SK-N-MC (cell line): ENCODE results near the gene IGF2BP2.
A peak's percentile ranks its signal among the peaks of the same experiment; 100 is the strongest.

ENCODE experiments used
- DNase-seq: peaks from one replicate; pipeline ENCODE4 v3.0.0-alpha.2; 2011; ENCODE audit warnings: low read depth, low spot score
- H3K27ac ChIP-seq: fragments of 200-600 bp; sonication (generic); 2 replicates; pipeline ENCODE4 v1.5.1; 2016; ENCODE audit warnings: mixed run types
- H3K36me3 ChIP-seq: fragments of 200-600 bp; sonication (generic); 2 replicates; pipeline ENCODE4 v1.6.1; 2017; ENCODE audit warnings: antibody characterized with exemption, low read length, mixed read lengths; ENCODE audit not compliant: insufficient read depth
- H3K4me3 ChIP-seq: fragments of 200-600 bp; sonication (generic); 2 replicates; pipeline ENCODE4 v1.5.1; 2016
- H3K9ac ChIP-seq: fragments of 200-600 bp; sonication (generic); 2 replicates; pipeline ENCODE4 v1.8.0; 2017; ENCODE audit warnings: mixed run types, mixed read lengths; ENCODE audit not compliant: insufficient read length
- H3K9me3 ChIP-seq: fragments of 200-600 bp; sonication (generic); 2 replicates; pipeline ENCODE4 v1.6.1; 2017; ENCODE audit warnings: low read depth, mild to moderate bottlenecking, antibody characterized with exemption, low read length, moderate library complexity, mixed read lengths
- EZH2 ChIP-seq: fragments of 200-600 bp; sonication (generic); IDR thresholded peaks from one replicate; pipeline ENCODE4 v1.6.1; 2017; ENCODE audit warnings: antibody characterized with exemption
- FOXP2 ChIP-seq: optimal IDR thresholded peaks from 2 replicates; pipeline ENCODE3; 2011; ENCODE audit warnings: mild to moderate bottlenecking, moderate library complexity; ENCODE audit not compliant: insufficient read depth; ENCODE audit errors: extremely low read length, control extremely low read depth
- POLR2AphosphoS5 ChIP-seq: IDR thresholded peaks from 2 replicates; pipeline ENCODE4 v1.6.1; 2012; ENCODE audit warnings: mild to moderate bottlenecking, low read depth, low read length, borderline replicate concordance

Gene IGF2BP2

GRCh38 chr3:185606196-185606595 is 218.6 kb downstream of the IGF2BP2 start:
- no peak for DNase-seq
- Histone ChIP-seq H3K9ac (no peak overlapping the region), H3K9me3 (no peaks in the 10 kb centered on the region), H3K27ac (no peak overlapping the region), H3K36me3 (peaks cover 63% of the 10 kb centered on the region), H3K4me3 (no peak overlapping the region)
- TF ChIP-seq POLR2AphosphoS5, result no peak
- TF ChIP-seq EZH2, result no peak
- no peak for TF ChIP-seq FOXP2

GRCh38 chr3:185605566-185605965 is 219.3 kb downstream of the IGF2BP2 start:
- Histone ChIP-seq H3K36me3 (peaks cover 65% of the 10 kb centered on the region), H3K4me3 (no peak overlapping the region), H3K9me3 (no peaks in the 10 kb centered on the region), H3K27ac (no peak overlapping the region), H3K9ac (no peak overlapping the region)
- DNase-seq, result no peak
- TF ChIP-seq FOXP2, result no peak
- no peak for TF ChIP-seq EZH2
- TF ChIP-seq POLR2AphosphoS5, result no peak

- Histone ChIP-seq H3K4me3 (no peak overlapping the region), H3K27ac (no peak overlapping the region), H3K9me3 (no peaks in the 10 kb centered on the region), H3K9ac (no peak overlapping the region), H3K36me3 (peaks cover 17% of the 10 kb centered on the region)
- DNase-seq, result no peak
- TF ChIP-seq EZH2, result no peak
- TF ChIP-seq POLR2AphosphoS5, result no peak
- no peak for TF ChIP-seq FOXP2
Measured at GRCh38 chr3:185595526-185595925, 229.3 kb downstream of the IGF2BP2 start.

GRCh38 chr3:185594073-185594472 is 230.8 kb downstream of the IGF2BP2 start:
- H3K4me3 ChIP-seq, result no peak overlapping the region
- no peak for TF ChIP-seq EZH2
- no peak for TF ChIP-seq POLR2AphosphoS5
- H3K36me3 ChIP-seq, result peaks cover 15% of the 10 kb centered on the region
- no peaks in the 10 kb centered on the region for H3K9me3 ChIP-seq
- no peak for DNase-seq
- peak overlapping the region; percentile 52 for H3K27ac ChIP-seq
- no peak overlapping the region for H3K9ac ChIP-seq
